CMK (cell line): ENCODE measurements around the gene DTD1.

ENCODE experiments used
- DNase-seq: peaks from one replicate; pipeline ENCODE4 v3.0.0-alpha.2; 2010; ENCODE audit warnings: low read depth

Gene DTD1

GRCh38 chr20:18702736-18703135 lies 114.9 kb downstream of the DTD1 start:
- no peak for DNase-seq

GRCh38 chr20:18705490-18705889 lies 117.6 kb downstream of the DTD1 start:
- DNase-seq: no peak

- no peak for DNase-seq
Measured at GRCh38 chr20:18705910-18706309, 118.1 kb downstream of the DTD1 start.

GRCh38 chr20:18712131-18712530 lies 124.3 kb downstream of the DTD1 start:
- no peak for DNase-seq

- DNase-seq: no peak
Measured at GRCh38 chr20:18712882-18713281, 125.0 kb downstream of the DTD1 start.

- no peak for DNase-seq
Measured at GRCh38 chr20:18715564-18715963, 127.7 kb downstream of the DTD1 start.

- no peak for DNase-seq
Measured at GRCh38 chr20:18717062-18717461, 129.2 kb downstream of the DTD1 start.

- no peak for DNase-seq
Measured at GRCh38 chr20:18718129-18718528, 130.3 kb downstream of the DTD1 start.

- DNase-seq: no peak
Measured at GRCh38 chr20:18719426-18719825, 131.6 kb downstream of the DTD1 start.

- DNase-seq: no peak
Measured at GRCh38 chr20:18721551-18722115, 133.8 kb downstream of the DTD1 start.

GRCh38 chr20:18722371-18722770 lies 134.5 kb downstream of the DTD1 start:
- DNase-seq: no peak

- no peak for DNase-seq
Measured at GRCh38 chr20:18724077-18724476, 136.2 kb downstream of the DTD1 start.

GRCh38 chr20:18724788-18725464 lies 137.1 kb downstream of the DTD1 start:
- no peak for DNase-seq

GRCh38 chr20:18727032-18727508 lies 139.2 kb downstream of the DTD1 start:
- no peak for DNase-seq

- no peak for DNase-seq
Measured at GRCh38 chr20:18728165-18728869, 140.5 kb downstream of the DTD1 start.

- DNase-seq: no peak
Measured at GRCh38 chr20:18728870-18729224, 141.0 kb downstream of the DTD1 start.

- no peak for DNase-seq
Measured at GRCh38 chr20:18729231-18729825, 141.5 kb downstream of the DTD1 start.

GRCh38 chr20:18731940-18732339 lies 144.1 kb downstream of the DTD1 start:
- no peak for DNase-seq

GRCh38 chr20:18734525-18735189 lies 146.8 kb downstream of the DTD1 start:
- DNase-seq: no peak

GRCh38 chr20:18737140-18737539 lies 149.3 kb downstream of the DTD1 start:
- no peak for DNase-seq

GRCh38 chr20:18738055-18738454 lies 150.2 kb downstream of the DTD1 start:
- no peak for DNase-seq

- DNase-seq: no peak
Measured at GRCh38 chr20:18738888-18739287, 151.0 kb downstream of the DTD1 start.
